Liver (tissue), 9 donors: ENCODE data around the gene GPR161. TPM values are rescaled to one million over a fixed set of nuclear protein-coding genes. Genes with fewer than 3 reads are reported as not detected.

Experiments
- DNase-seq: peaks from one replicate; pipeline ENCODE4 v3.0.0-alpha.2; 2017; ENCODE audit warnings: low spot score
- H3K27ac ChIP-seq, 2 donors: one replicate each; pipeline ENCODE4 v1.7.0; 2013; ENCODE audit warnings: inconsistent platforms in 2 of 2, low read length in 2 of 2, control low read depth in 1 of 2, low read depth in 1 of 2, mild to moderate bottlenecking in 1 of 2
- H3K27me3 ChIP-seq, 4 donors: one replicate each; pipeline versions ENCODE4 v1.6.1 to v1.7.0; 2013; ENCODE audit warnings: low read length in 3 of 4, inconsistent platforms in 1 of 4, mild to moderate bottlenecking in 1 of 4, moderate library complexity in 1 of 4; ENCODE audit not compliant: control insufficient read depth in 4 of 4, insufficient read depth in 4 of 4
- H3K36me3 ChIP-seq, 4 donors: one replicate each; pipeline versions ENCODE4 v1.6.1 to v1.7.0; 2013; ENCODE audit warnings: low read length in 3 of 4, mild to moderate bottlenecking in 3 of 4, low read depth in 1 of 4, moderate library complexity in 1 of 4; ENCODE audit not compliant: control insufficient read depth in 4 of 4, insufficient read depth in 3 of 4
- H3K4me1 ChIP-seq, 4 donors: one replicate each; pipeline versions ENCODE4 v1.6.1 to v1.7.0; 2013; ENCODE audit warnings: low read length in 3 of 4, mild to moderate bottlenecking in 3 of 4, moderate library complexity in 1 of 4; ENCODE audit not compliant: control insufficient read depth in 4 of 4, insufficient read depth in 4 of 4
- H3K4me3 ChIP-seq, 3 donors: one replicate each; pipeline versions ENCODE4 v1.6.1 to v1.7.0; 2013; ENCODE audit warnings: low read length in 3 of 3, control low read depth in 1 of 3, low read depth in 1 of 3, mild to moderate bottlenecking in 1 of 3
- H3K9ac ChIP-seq, 2 donors: one replicate each; pipeline ENCODE4 v1.7.0; 2013; ENCODE audit warnings: low read length in 2 of 2, mild to moderate bottlenecking in 2 of 2, moderate library complexity in 2 of 2, control low read depth in 1 of 2, low read depth in 1 of 2
- H3K9me3 ChIP-seq, 4 donors: one replicate each; pipeline versions ENCODE4 v1.6.1 to v1.7.0; 2013; ENCODE audit warnings: low read length in 3 of 4; ENCODE audit not compliant: control insufficient read depth in 4 of 4
- CTCF ChIP-seq: fragments of 150-350 bp; IDR thresholded peaks from 2 replicates; pipeline ENCODE4 v1.5.1; 2017; ENCODE audit warnings: improper control_type of control experiment, low read depth, low read length; ENCODE audit not compliant: missing input control
- EGR1 ChIP-seq, 2 donors: IDR thresholded peaks; 2 replicates each; pipeline ENCODE4 v1.6.1; 2016 to 2018; ENCODE audit warnings: antibody characterized with exemption in 2 of 2, low read depth in 2 of 2
- FOXA1 ChIP-seq: IDR thresholded peaks from 2 replicates; pipeline ENCODE4 v1.6.1; 2016; ENCODE audit warnings: antibody characterized with exemption
- FOXA2 ChIP-seq: IDR thresholded peaks from 2 replicates; pipeline ENCODE4 v1.6.1; 2016; ENCODE audit warnings: antibody characterized with exemption
- GABPA ChIP-seq, 2 donors: IDR thresholded peaks in 1 of 2; conservative IDR thresholded peaks in 1 of 2; 2 replicates each; pipeline ENCODE4 v1.6.1; 2016; ENCODE audit warnings: antibody characterized with exemption in 2 of 2, mild to moderate bottlenecking in 1 of 2, moderate library complexity in 1 of 2
- HNF4A ChIP-seq, 2 donors: conservative IDR thresholded peaks; 2 replicates each; pipeline ENCODE4 v1.6.1; 2016; ENCODE audit warnings: antibody characterized with exemption in 2 of 2, mild to moderate bottlenecking in 2 of 2
- HNF4G ChIP-seq: IDR thresholded peaks from 2 replicates; pipeline ENCODE4 v1.6.1; 2016; ENCODE audit warnings: antibody characterized with exemption
- JUND ChIP-seq, 2 donors: IDR thresholded peaks; 2 replicates each; pipeline ENCODE4 v1.6.1; 2016; ENCODE audit warnings: antibody characterized with exemption in 2 of 2
- NR2F2 ChIP-seq: IDR thresholded peaks from 2 replicates; pipeline ENCODE4 v1.6.1; 2016; ENCODE audit warnings: antibody characterized with exemption
- REST ChIP-seq: IDR thresholded peaks from 2 replicates; pipeline ENCODE4 v1.6.1; 2016; ENCODE audit warnings: antibody characterized with exemption, mild to moderate bottlenecking
- RXRA ChIP-seq, 2 donors: IDR thresholded peaks; 2 replicates each; pipeline ENCODE4 v1.6.1; 2017 to 2018; ENCODE audit warnings: antibody characterized with exemption in 2 of 2, mild to moderate bottlenecking in 1 of 2
- TAF1 ChIP-seq: conservative IDR thresholded peaks from 2 replicates; pipeline ENCODE4 v1.6.1; 2016; ENCODE audit warnings: antibody characterized with exemption, mild to moderate bottlenecking
- YY1 ChIP-seq: IDR thresholded peaks from 2 replicates; pipeline ENCODE4 v1.6.1; 2016; ENCODE audit warnings: antibody characterized with exemption, mild to moderate bottlenecking
- WGBS: extraction: QIAGEN DNeasy Blood & Tissue Kit; methylation state at CpG from one replicate; pipeline ENCODE4 v1.1.7; 2013; 5-methylcytosine and 5-hydroxymethylcytosine counted together
- polyA plus RNA-seq, 2 donors: library from polyadenylated mRNA; stranded (reverse) in 1 of 2; unstranded in 1 of 2; fragments of 200-250 nt in 1 of 2; fragments of >200 nt in 1 of 2; fragmentation: Nextera tagmentation in 1 of 2; extraction: Ambion mirVana in 1 of 2; gene quantifications; one replicate each; pipeline versions ENCODE4 v1.2.1 to v1.2.3, GENCODE V29; 2013 to 2015
- total RNA-seq, 2 donors: library from RNA; depleted of rRNA; stranded (reverse); fragments of >200 nt; gene quantifications; one replicate each; pipeline ENCODE4 v1.2.3, GENCODE V29; 2014
- TF ChIP-seq, protein P1 (sequence below): IDR thresholded peaks from 2 replicates; pipeline ENCODE4 v1.6.1; 2016; ENCODE audit warnings: antibody characterized with exemption
- donor health status: healthy.
- donor health status: healthy.
- donor health status: healthy.
- donor health status: healthy.
- donor health status: healthy.

GPR161 gene
- total and polyA plus RNA-seq, 4 donors, result 0.33 to 1.1 (median 0.73) TPM

- Histone ChIP-seq H3K9ac (no peak overlapping the region), H3K4me3 (no peak overlapping the region), H3K27ac (no peak overlapping the region), H3K27me3 (no peaks in the 10 kb centered on the region), H3K36me3 (peaks cover 0 to 16% (median 13%) of the 10 kb centered on the region in 4 donors), H3K9me3 (no peaks in the 10 kb centered on the region), H3K4me1 (no peaks in the 10 kb centered on the region)
- TF ChIP-seq FOXA2 (no peak), HNF4A (conservative IDR thresholded peaks at IDR 0.05) (no peak), FOXA1 (no peak)
- DNase-seq, result no peak
- 73% methylated on average over 3 of the region's 3 CpGs for WGBS
These were observed 82.6 kb downstream of the GPR161 start for GRCh38 chr1:168054117-168054516.

DNA sequence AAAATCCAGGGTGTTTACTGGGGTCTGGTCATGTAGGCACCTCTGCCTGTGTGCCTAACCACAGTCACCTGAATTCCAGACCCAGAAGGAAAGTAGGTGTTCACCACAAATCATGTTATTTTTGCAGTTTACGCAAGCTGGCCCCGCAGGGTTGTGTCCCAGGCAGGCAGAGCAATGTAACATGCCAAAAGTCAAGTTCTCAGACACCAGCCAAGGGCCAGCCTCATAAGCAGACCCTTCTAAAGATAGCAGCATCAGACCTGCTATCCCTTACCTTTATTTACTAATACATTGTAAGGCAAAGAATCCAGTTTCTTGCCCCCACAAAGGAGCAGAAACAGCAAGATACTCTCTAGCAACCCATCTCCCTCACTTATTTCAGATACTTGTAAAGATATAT lies 83.0 kb downstream of the GPR161 start:
- no peak for TF ChIP-seq REST
- TF ChIP-seq RXRA (IDR thresholded peaks at IDR 0.05), result no peak
- no peak for TF ChIP-seq GABPA (IDR thresholded peaks at IDR 0.05 in 1 of 2, conservative IDR thresholded peaks at IDR 0.05 in 1 of 2)
- TF ChIP-seq YY1, result no peak
- no peak for TF ChIP-seq NR2F2
- TF ChIP-seq, protein P1, sequence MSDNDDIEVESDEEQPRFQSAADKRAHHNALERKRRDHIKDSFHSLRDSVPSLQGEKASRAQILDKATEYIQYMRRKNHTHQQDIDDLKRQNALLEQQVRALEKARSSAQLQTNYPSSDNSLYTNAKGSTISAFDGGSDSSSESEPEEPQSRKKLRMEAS, result no peak
- TF ChIP-seq FOXA2, result no peak
- no peak for TF ChIP-seq CTCF
- TF ChIP-seq EGR1 (IDR thresholded peaks at IDR 0.05; ENCODE audit: low read depth in 2 of 2), result no peak
- TF ChIP-seq FOXA1, result no peak
- no peak for TF ChIP-seq HNF4G
- H3K4me3 ChIP-seq, result no peak overlapping the region
- no peak overlapping the region for H3K27ac ChIP-seq
- no peaks in the 10 kb centered on the region for H3K27me3 ChIP-seq
- no peaks in the 10 kb centered on the region for H3K4me1 ChIP-seq
- whole genome bisulfite sequencing, result 84% methylated on average over 2 of the region's 2 CpGs
- H3K9ac ChIP-seq, result no peak overlapping the region
- H3K9me3 ChIP-seq, result no peaks in the 10 kb centered on the region
- DNase-seq, result no peak
- peaks cover 0 to 16% (median 13%) of the 10 kb centered on the region in 4 donors for H3K36me3 ChIP-seq

DNA sequence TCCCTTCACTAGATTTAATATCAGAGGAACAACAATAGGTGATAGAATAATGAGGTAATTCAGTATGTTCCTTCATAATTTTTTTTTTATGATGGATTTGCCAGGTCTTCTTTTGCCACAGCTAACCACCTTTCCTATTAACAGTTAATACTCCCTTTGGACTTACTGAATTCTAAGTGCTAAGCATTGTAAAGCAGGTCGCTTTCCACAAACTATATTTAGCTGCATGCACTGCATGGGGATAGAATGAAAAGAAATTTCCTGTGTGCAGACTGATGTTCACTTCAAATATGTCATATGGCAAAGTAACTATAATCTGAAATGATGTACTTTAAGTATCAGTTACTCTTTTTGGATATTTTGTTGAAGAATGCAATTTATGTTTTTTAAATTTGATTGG lies 85.8 kb downstream of the GPR161 start:
- Histone ChIP-seq H3K9ac (no peak overlapping the region), H3K9me3 (no peaks in the 10 kb centered on the region), H3K27me3 (no peaks in the 10 kb centered on the region), H3K36me3 (peaks cover 0 to 16% (median 13%) of the 10 kb centered on the region in 4 donors), H3K27ac (no peak overlapping the region), H3K4me1 (no peaks in the 10 kb centered on the region), H3K4me3 (no peak overlapping the region)
- TF ChIP-seq TAF1, result no peak
- TF ChIP-seq FOXA2, result no peak
- no peak for TF ChIP-seq HNF4G
- TF ChIP-seq JUND (IDR thresholded peaks at IDR 0.05), result no peak
- TF ChIP-seq YY1, result no peak
- TF ChIP-seq CTCF, result no peak
- no peak for TF ChIP-seq EGR1 (IDR thresholded peaks at IDR 0.05; ENCODE audit: low read depth in 2 of 2)
- no peak for TF ChIP-seq GABPA (IDR thresholded peaks at IDR 0.05 in 1 of 2, conservative IDR thresholded peaks at IDR 0.05 in 1 of 2)
- TF ChIP-seq, protein P1, result no peak
- no peak for TF ChIP-seq FOXA1
- DNase-seq, result no peak
- 94% methylated on average over 1 of the region's 1 CpG for WGBS
